Stimulated activated CD8-positive, alpha-beta memory T cell treated with anti-CD3 and anti-CD28 coated beads, Interleukin-2, amount 100 ng/mL, for 1 hour (primary cell): Measurements from ENCODE around the gene ST3GAL4.
A peak's percentile ranks its signal among the peaks of the same experiment; 100 is the strongest.

ENCODE experiments used
- DNase-seq, 2 donors: peaks; one replicate each; pipeline ENCODE4 v3.0.0-alpha.2; 2020; ENCODE audit warnings: low read depth in 2 of 2

The ST3GAL4 gene

DNA sequence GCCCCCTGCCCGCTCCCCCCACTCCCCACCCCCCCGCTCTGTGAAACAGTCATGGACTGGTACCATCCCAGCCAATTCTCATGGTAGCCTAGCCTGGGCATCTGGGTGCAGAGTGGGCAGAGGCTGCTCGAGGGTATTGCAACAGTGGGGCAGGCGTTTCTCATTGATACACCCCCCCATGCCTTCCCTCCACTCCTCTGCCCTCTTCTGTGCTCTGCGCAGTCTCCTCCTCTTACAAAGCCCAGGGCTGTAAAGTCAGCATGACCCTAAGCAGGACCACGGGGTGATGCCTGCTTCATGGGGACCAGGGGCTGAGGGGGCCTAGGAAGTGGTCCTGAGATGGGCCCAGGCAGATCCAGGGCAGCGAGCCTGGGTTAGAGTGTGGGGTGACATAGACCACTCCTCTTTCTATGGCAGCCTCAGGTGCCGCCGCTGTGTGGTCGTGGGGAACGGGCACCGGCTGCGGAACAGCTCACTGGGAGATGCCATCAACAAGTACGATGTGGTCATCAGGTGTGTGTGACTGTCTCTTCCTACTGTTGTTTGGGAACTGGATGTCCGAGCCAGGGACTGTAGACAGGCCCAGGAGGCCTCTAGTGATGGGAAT is 52.3 kb downstream of the ST3GAL4 start:
- DNase-seq = no peak

DNA sequence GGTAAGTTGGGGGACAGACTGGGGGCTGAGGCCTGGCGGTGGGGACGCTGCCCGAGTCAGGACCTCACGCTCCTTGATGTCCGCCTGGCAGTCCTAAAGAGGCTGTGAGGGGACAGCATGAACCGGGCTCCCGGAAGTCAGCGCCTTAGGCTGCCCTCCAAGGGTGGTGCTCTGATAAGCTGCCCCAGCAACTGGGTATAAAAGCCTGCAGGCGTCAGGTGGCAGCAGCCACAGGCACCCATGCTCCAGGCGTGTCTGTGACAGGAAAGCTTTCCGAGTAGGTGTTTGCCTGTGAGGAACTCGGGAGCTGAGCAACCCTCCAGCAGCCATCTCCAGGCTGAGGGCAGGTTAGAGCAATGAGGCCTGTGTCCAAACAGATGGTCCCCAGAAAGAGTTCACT is 53.0 kb downstream of the ST3GAL4 start:
- DNase-seq = no peak

DNA sequence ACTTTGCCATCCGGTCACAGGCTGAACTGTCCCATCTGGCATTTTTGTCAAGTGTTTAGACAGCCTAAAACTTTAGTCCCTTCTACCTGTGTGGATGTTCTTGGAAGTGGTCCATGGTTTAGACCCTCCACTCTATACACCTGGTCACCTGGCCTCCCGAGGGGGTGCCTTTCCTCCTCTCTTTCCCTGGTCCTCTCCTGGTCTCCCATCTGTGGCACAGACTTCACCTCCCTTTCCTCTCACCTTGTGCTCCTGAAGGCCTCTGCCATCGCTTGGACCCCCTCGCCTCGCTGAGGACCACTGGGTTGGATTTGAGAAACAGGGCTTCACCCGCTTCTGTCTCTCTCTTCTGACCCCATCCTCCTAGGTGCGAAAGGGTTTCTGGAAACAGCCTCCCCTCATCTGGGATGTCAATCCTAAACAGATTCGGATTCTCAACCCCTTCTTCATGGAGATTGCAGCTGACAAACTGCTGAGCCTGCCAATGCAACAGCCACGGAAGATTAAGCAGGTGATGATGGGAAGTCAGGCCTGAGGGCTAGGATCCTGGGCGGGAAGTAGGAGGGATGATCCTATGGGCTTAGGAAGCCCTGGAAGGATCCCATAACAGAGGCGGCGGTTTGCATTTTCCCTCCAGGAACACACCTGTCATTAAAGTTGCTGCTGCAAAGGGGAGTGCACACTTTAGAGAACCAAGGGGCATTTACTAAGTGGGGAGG is 53.6 kb downstream of the ST3GAL4 start:
- no peak for DNase-seq

DNA sequence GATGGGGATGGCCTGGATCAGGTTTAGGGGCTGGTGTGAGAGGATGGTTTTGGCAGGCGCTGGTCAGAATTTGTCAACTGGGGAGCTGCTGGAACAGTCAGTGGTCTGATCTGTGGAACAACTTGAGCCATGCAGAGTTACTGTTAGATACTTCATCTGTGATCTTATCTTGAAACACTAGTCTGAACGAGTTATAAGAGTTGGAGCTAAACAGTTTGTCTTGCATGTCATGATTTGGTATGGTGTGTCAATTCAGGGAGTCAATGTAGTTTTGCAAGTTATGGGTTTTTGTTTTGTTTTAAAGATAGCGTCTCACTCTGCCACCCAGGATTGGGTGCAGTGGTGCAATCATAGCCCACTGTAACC is 54.1 kb downstream of the ST3GAL4 start:
- no peak for DNase-seq

DNA sequence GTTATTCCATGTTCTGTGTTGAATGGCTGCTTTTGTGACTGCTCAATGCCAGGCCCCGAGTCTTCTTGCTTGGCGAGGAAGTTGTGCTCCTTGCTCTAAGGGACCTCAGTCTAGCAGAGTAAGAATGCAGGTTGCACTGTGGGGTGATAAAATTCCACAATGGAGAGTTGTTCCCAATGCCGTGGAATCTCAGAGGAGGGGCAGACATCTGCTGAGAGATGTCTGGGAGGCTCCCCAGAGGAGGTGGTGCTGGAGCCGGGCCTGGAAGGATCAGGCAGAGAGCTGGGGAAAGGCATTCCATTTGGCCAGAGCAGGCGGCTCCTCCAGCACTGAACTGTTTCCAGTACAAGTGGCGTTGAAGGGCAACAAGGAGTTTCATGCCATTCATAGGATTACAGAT is 55.2 kb downstream of the ST3GAL4 start:
- DNase-seq = no peak

DNA sequence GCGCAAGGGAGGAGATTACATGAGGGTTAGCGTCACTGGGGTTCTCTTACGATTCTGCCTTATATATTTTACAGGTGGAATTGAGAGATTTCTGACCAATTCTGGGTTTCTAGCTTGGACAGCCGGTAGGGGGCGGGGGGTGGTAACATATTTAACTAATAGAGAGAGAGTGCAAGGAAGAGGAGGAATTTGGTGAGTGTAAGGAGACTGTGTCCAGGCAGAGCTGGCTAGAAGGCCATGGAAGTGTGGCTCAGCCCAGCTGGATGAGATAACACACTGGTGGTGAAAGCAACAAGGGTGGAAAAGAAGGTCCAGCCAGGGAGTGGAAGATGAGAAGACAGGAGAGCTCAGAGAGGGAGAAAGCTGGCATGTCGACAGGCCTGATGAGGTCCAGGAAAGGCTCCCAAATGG is 56.5 kb downstream of the ST3GAL4 start:
- no peak for DNase-seq

DNA sequence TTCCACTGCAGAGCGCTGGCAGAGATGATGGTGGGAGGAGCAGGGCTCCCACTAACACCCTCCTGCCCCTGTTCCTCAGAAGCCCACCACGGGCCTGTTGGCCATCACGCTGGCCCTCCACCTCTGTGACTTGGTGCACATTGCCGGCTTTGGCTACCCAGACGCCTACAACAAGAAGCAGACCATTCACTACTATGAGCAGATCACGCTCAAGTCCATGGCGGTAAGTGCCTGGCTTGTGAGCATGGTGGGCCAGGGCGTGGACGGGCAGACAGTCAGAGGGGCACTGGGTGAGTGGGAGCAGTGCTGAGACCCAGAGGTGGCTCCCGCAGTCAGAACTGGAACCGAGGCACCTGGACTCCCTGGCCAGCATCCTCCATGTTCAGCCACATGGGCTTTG is 57.9 kb downstream of the ST3GAL4 start:
- no peak for DNase-seq

DNA sequence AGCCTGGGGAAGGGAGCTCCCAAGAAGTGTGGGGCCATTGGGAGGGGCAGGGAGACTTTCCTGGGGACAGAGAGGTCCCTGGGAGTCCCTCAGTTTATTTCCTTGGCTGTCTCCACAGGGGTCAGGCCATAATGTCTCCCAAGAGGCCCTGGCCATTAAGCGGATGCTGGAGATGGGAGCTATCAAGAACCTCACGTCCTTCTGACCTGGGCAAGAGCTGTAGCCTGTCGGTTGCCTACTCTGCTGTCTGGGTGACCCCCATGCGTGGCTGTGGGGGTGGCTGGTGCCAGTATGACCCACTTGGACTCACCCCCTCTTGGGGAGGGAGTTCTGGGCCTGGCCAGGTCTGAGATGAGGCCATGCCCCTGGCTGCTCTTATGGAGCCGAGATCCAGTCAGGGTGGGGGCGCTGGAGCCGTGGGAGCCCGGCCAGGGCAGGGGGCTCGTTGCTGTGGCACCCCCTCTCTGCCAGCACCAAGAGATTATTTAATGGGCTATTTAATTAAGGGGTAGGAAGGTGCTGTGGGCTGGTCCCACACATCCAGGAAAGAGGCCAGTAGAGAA is 58.4 kb downstream of the ST3GAL4 start:
- no peak for DNase-seq

DNA sequence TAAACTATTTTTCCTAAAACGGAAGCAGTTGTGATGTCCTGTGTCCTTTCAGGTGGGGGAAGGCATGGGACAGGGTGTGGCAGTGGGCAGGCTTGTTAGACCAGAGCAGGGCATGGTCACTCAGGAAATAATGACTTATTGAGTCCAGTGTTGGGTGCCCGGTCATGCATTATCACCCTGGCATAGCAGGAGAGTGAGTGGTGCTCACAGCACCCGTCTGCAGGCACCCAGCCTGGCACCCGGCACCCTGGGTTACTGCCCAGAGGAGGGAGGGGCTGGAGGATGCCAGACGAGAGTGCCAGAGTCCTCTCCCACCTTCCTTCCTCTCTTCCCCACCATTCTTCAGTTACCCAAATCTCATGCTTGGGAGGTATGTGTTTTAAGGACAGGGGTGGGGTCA is 59.1 kb downstream of the ST3GAL4 start:
- DNase-seq = no peak

DNA sequence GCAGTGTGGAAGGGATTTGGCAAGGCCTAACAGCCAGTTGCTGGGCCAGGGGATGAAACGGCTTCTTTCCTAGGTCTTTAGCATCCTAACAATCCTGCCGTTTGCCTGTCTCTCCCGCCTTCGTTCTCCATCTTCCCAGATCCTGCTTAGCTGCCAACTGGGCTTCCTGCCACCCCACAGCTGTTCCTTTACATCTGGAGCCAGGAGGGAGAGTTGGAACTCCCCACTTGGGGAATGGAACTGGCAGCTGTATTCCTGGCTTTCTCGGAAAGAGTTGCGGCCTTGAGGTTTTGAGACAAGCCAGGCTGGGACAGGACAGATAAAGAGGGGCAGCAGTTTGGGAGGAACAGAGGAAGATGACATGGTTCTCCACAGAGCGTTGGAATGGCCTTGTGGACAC is 59.6 kb downstream of the ST3GAL4 start:
- DNase-seq = no peak

DNA sequence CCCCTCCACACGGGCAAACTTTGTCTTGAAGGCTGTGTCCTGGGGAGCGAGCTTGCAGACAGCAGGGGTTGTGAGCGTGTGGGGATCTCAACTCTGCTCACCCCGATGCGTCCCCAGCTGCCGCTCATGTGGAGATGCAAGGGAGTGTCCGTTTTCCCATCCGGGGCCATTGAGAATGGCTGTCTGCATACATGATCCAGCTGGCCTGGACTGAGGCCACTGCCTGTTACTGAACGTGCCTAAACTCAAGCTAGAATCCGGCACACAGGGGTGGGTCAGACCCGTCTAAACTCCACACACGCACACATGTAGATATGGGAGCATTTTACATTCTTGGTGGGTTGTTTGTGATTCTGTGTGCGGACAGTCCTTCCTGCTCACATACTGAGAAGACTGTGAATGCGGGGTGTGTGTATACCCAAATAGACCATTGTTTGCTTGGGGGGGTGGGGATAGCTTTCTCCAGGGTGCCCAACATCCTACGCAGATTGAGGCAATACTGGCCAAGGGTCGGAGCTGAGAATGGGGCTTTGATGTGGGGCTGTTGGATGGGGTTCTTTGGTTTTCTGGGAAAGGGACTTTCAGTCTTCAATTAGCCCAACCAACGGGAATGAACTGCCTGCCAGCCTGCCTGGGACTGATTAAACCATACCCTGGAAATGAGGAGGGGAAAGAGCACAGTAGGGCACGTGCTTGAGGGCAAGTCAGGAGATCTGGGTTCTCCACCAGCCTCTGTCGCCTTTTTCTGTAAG is 60.4 kb downstream of the ST3GAL4 start:
- no peak for DNase-seq

DNA sequence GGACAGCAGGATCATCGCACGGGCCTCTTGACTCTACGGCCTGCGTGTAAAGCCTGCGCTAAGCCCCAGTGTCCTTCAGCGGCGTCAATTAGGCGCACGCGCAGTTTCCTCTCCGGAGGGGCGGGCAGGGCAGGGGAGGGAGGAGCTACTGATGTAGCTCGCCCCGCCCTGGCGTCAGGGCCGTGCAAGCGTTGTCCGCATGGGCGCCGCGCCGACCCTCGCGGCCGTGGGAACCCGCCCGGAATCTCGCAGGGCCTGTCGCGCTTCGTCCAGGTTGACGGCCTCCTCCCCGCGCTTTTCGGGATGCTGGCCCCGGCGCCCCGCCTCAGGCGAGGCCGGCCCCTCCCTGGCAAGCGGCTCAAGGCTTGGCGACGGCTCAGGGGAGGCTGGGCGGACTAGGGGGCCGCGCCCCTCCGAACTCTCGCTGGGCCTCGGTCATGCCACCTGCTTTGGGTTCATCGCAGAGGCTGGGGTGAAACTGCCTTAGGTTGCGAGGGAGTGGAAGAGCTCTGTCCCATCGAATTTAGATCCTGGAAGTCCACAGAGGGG is 61.1 kb downstream of the ST3GAL4 start:
- peak; percentile 27 to 45 for DNase-seq

DNA sequence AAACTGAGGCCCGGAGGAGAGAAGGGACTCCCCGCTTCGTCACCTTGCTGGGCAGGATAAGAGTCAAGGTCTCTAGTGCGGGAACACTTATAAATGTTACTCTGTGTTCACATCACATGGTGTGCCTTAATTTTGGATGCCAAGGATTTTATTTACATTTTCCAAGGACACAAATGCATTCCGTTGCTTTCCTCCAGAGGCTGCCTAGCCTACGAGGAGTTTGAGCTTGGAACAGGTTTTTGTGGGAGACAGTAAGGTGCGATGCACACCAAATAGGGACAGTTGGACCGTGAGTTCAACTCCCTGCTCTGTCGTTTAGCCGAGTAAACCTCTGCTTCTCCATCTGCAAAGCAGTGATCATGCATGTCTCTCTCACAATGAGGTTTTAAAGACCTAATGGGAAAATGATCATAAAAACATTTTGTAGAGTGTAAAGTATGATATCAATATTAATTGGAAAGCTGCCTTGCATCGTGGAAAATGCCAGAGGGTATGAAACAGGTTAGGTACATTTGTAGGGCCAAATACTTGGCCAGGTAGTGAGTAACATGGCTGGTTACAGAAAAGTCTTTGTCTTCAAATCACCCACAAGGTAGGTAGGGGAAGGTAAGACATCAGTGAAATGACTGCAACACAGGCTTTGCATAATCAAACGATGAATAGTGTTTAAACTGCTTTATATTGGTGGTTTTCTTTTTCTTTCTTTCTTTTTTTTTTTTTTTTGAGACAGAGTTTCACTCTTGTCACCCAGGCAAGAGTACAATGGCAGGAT is 61.8 kb downstream of the ST3GAL4 start:
- DNase-seq = no peak

DNA sequence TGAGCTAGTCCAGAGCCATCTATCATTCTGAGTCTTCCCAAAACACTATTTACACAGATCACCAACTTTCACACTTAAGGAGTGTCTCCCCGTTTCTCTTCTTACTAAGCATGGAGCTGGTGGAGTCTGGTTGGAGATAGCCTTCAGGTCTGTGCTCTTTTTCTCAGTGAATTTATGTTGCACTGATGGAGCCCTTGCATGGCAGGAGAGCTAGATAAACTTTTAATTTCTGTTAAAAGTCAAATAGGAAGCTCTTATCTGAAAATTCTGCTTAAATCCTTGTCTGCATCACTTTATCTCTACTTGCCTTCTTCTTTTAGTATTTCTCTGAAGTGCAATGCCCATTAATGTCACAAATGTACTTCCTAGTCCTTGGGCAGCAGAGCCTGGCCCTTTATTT is 63.4 kb downstream of the ST3GAL4 start:
- no peak for DNase-seq

DNA sequence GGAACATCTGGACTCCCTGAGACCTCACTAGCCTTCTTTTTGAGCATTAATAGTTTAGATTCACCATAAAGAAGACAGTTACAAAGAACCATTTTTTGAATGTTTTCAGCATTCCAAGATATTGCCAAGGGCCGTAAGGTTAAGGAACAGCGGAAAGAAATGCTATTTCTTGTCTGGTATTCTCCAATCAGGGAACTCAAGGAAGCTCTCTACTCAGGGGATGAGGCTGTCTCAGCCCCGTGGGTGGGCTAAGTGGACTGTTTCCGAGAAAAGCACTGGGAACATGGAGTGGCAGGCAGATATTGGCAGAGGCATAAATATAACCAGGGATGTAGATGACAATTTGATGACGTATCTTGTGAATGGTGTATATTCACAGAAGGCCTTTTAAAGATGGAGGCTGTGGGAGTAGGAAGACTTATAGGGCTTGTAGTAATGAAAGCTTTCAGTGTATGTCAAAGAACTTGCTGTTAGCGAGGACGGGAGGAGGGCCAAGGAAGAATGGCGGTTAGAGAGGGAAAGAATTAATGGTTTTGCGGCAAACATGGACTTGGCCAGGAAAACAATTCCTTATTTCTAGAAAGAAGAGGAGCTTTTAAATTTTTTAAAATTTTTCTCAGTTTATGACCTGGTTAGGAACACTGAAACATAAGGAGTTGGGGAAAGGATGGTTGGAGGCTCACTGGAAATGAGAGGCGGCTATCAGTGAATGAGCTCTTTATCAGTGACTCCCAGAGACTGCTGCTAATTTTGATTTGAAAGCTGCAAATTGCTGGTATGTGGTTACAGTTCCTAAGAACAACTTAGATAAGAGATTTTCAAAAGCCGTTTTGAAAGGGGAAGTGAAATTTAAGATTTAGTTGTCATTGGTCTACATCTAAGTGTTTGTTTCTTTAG is 64.6 kb downstream of the ST3GAL4 start:
- no peak for DNase-seq

DNA sequence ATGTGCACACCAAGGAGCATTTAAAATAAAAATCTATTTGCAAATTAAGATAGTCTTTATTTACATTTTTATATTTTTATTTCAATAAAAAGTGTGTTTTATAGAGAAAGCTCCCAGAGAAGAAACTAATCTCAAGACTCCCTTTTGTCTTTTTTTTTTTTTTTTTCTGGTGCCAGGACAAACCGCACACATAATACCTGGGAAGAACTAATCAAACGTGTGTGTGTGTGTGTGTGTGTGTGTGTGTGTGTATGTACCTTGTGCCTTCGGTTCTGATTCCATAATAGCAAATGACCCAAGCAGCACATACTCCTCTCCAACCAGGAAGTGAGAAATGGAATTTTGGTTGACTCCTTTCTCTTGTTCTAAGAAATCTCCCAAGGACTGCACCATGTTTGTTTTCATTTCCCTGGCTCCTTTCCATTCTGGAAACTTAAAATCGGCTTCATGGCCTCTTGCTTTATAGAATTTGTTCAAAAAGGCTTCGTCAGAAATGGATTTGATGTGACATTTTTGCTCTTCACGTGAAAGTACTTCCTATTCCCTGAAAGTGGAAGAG is 65.3 kb downstream of the ST3GAL4 start:
- no peak for DNase-seq

DNA sequence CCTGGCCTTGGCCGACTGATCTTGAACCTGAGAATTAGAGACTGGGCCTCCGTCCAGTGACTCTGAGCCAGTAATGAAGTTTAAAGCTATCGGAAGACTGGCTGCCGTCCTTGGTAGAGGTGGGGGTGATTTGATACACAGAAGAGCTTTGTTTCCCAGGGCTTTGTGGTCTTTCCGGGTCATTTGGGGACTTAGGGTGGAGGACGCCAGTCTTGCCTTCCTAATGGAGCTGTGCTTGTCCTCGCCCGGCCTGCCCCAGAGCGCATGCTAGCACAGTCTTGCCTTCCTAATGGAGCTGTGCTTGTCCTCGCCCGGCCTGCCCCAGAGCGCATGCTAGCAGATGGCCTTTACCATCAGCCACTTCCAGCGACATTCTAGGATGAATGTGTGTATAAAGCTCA is 65.8 kb downstream of the ST3GAL4 start:
- no peak for DNase-seq

DNA sequence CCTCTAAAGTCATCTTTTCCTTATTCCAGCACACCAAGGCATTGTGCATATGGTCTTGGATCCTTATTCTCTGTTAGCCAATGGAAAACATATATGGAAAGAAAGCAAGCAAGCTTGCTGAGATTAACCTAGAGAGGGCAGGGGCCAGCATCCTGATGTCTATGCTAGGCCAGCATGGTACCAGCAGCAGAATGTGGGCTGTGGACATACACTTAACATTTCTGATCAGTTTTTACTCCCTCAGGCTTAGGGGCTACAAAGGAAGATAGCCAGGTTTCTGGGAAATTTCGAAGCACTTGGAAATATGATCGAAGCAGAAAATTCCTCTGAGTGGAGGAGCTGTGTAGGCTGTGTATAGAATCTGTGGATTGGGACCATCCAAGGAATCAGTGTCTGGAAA is 67.0 kb downstream of the ST3GAL4 start:
- DNase-seq = no peak

DNA sequence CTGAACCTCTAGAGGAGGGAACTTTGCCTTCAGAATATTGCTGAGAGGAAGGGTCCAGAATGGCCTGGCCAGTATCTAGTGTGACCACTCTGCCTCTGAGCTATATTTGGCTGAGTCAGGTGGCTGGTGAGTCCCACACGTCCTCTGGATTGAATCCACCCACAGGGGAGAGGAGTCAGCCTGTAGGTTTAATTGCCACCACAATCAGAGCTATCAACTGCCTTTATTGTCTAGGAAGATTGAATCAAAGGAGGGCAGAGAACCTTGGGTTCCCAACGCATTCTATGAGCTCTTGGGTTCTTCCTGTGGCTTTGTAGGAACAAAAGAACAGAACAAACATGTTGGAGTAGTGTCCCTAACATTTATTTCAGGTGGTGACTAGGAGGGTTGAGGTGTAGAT is 67.7 kb downstream of the ST3GAL4 start:
- no peak for DNase-seq

DNA sequence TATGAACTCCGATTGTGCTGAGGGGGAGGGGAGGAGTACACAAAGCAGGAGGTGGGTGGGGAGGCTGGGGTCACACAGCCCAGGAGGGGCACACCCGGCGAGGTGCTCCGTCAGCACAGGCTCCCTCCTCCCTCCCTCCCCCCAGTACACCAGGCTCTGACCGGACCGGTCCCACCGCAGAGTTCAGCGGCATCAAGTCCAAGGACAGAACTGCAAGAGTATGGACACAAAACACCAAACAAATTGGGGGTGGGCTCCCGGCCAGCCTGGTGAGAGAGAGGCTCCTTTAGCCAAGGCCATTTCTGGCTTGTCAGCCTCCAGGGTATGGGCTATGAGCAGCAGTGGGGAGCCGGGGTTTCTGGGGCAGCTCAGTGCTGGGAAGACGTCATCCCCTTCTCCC is 68.3 kb downstream of the ST3GAL4 start:
- DNase-seq = no peak
